Panc1 (cell line): ENCODE data around the gene KLF11. TPM values are rescaled to one million over a fixed set of nuclear protein-coding genes. Genes with fewer than 3 reads are reported as not detected.

Experiments used
- ATAC-seq: fragments of 200-7000 bp; cut with Tn5 transposase; 2 replicates; pipeline ENCODE4 v1.9.1; 2020; ENCODE audit warnings: mild to moderate bottlenecking, moderate library complexity
- BruUV-seq: library from RNA; stranded (reverse); fragments of 400-500 nt; replicated peaks from 2 replicates; lab custom pipeline; 2021; lab: Mats Ljungman, UMichigan
- CTCF ChIA-PET: fragments of 300-600 bp; sonication (Branson Sonifier 250); formaldehyde crosslinking; loops from one replicate; lab custom pipeline; 2022; ENCODE audit warnings: antibody characterized with exemption; lab: Charles Lee
- POLR2A ChIA-PET: fragments of 300-600 bp; sonication (Branson Sonifier 250); formaldehyde crosslinking; loops from one replicate; lab custom pipeline; 2022; ENCODE audit warnings: antibody characterized with exemption; lab: Charles Lee
- DNase-seq: peaks from one replicate; pipeline ENCODE4 v3.0.0-alpha.2; 2010; ENCODE audit warnings: low read depth, low spot score
- H3K27ac ChIP-seq: 2 replicates; pipeline ENCODE4 v1.5.1; 2011; ENCODE audit warnings: mild to moderate bottlenecking, low read length, inconsistent platforms
- H3K27me3 ChIP-seq: fragments of 200-500 bp; sonication (Bioruptor generic); 2 replicates; pipeline ENCODE4 v1.6.0; 2014; ENCODE audit warnings: low read length, inconsistent platforms; ENCODE audit not compliant: control insufficient read depth, insufficient read depth
- H3K36me3 ChIP-seq: fragments of 200-500 bp; sonication (Bioruptor generic); 2 replicates; pipeline ENCODE4 v1.5.1; 2014; ENCODE audit warnings: inconsistent platforms, mild to moderate bottlenecking, low read length, moderate library complexity; ENCODE audit not compliant: control insufficient read depth, insufficient read depth
- H3K4me1 ChIP-seq: 2 replicates; pipeline ENCODE4 v1.5.1; 2011; ENCODE audit warnings: inconsistent platforms, mild to moderate bottlenecking, low read length, moderate library complexity; ENCODE audit not compliant: control insufficient read depth, insufficient read depth
- H3K4me3 ChIP-seq, 2 experiments: 2 replicates each; pipeline ENCODE4 v1.5.1; 2011 to 2012; ENCODE audit warnings: low read depth in 2 of 2, low read length in 2 of 2, mild to moderate bottlenecking in 2 of 2, inconsistent platforms in 1 of 2, moderate library complexity in 1 of 2
- H3K9me3 ChIP-seq: fragments of 200-500 bp; sonication (Bioruptor generic); 2 replicates; pipeline ENCODE4 v1.5.1; 2014; ENCODE audit warnings: low read depth, mild to moderate bottlenecking, inconsistent platforms, low read length, moderate library complexity; ENCODE audit not compliant: control insufficient read depth, insufficient read depth
- CTCF ChIP-seq: fragments of 450-650 bp; IDR thresholded peaks from 2 replicates; pipeline ENCODE4 v1.5.1; 2017; ENCODE audit warnings: mild to moderate bottlenecking
- POLR2AphosphoS5 ChIP-seq: IDR thresholded peaks from 2 replicates; pipeline ENCODE4 v1.6.1; 2012; ENCODE audit warnings: mild to moderate bottlenecking, low read depth, low read length, moderate library complexity
- REST ChIP-seq, 2 experiments: IDR thresholded peaks; 2 replicates each; pipeline ENCODE4 v1.6.1; 2011 to 2012; ENCODE audit warnings: low read depth in 2 of 2, control low read depth in 1 of 2, low read length in 1 of 2, mild to moderate bottlenecking in 1 of 2, moderate library complexity in 1 of 2; ENCODE audit not compliant: insufficient read depth in 1 of 2
- SIN3A ChIP-seq: IDR thresholded peaks from 2 replicates; pipeline ENCODE4 v1.6.1; 2012; ENCODE audit warnings: low read depth, mild to moderate bottlenecking, low read length, moderate library complexity, borderline replicate concordance; ENCODE audit not compliant: insufficient read depth
- TCF7L2 ChIP-seq: IDR thresholded peaks from 2 replicates; pipeline ENCODE4 v1.6.1; 2011; ENCODE audit warnings: mild to moderate bottlenecking, low read depth, low read length, inconsistent platforms
- in situ Hi-C: cut with HindIII; loops from 2 replicates; pipeline ENCODE4 v1.10.0; 2016; ENCODE audit warnings: low sequenced_read_pairs, low pct_unique_long_range_greater_than_20kb
- intact Hi-C: fragments of 100-400 bp; cut with micrococcal nuclease; formaldehyde crosslinking; loops from one replicate; pipeline ENCODE4 v1.10.0; 2022; ENCODE audit not compliant: unreplicated experiment
- total RNA-seq: library from RNA; stranded (reverse); gene quantifications from one replicate; pipeline ENCODE4 v1.2.1, GENCODE V29; 2021; ENCODE audit not compliant: unreplicated experiment

Gene KLF11
- total RNA-seq, 1 experiment from 2014 or later, result 23.7 TPM

GRCh38 chr2:10086950-10087349 is 43.6 kb downstream of the KLF11 start:
- DNase-seq, result no peak
- no TSS peak for BruUV-seq
- intact Hi-C loops (no loop called here), in situ Hi-C loops (no loop called here)
- Histone ChIP-seq H3K36me3 (no peaks in the 10 kb centered on the region), H3K27ac (no peak overlapping the region), H3K27me3 (no peaks in the 10 kb centered on the region), H3K9me3 (no peaks in the 10 kb centered on the region), H3K4me3 (no peak overlapping the region), H3K4me1 (0 out of 2 replicates have a peak, but pooled peaks cover 5% of the 10 kb centered on the region)
- ChIA-PET CTCF (interaction anchor here (1.0 kb wide), 1 partner anchor 10 kb away, joined by 3 read pairs; no protein-coding TSS in a partner anchor), POLR2A (no interaction called here)
- no peak for TF ChIP-seq TCF7L2
- TF ChIP-seq SIN3A, result no peak
- no peak for TF ChIP-seq CTCF
- TF ChIP-seq POLR2AphosphoS5, result no peak
- no peak for TF ChIP-seq REST (IDR thresholded peaks at IDR 0.05; ENCODE audit: insufficient read depth in 1 of 2, low read depth in 2 of 2, low read length in 1 of 2)
- no peak for ATAC-seq

GRCh38 chr2:10087360-10087759 is 44.0 kb downstream of the KLF11 start:
- DNase-seq (no peak), ATAC-seq (no peak)
- intact Hi-C loops (no loop called here), in situ Hi-C loops (no loop called here)
- Histone ChIP-seq H3K36me3 (no peaks in the 10 kb centered on the region), H3K9me3 (no peaks in the 10 kb centered on the region), H3K4me1 (0 out of 2 replicates have a peak, but pooled peaks cover 5% of the 10 kb centered on the region), H3K27ac (no peak overlapping the region), H3K4me3 (no peak overlapping the region), H3K27me3 (no peaks in the 10 kb centered on the region)
- no peak for TF ChIP-seq POLR2AphosphoS5
- ChIA-PET POLR2A (no interaction called here), CTCF (interaction anchor here (1.0 kb wide), 1 partner anchor 10 kb away, joined by 3 read pairs; no protein-coding TSS in a partner anchor)
- BruUV-seq, result no TSS peak

- no peak for DNase-seq
- H3K36me3 ChIP-seq, result no peaks in the 10 kb centered on the region
- in situ Hi-C loops (no loop called here), intact Hi-C loops (no loop called here)
- CTCF ChIA-PET, result no interaction called here
- no peak overlapping the region for H3K27ac ChIP-seq
- no peak for TF ChIP-seq POLR2AphosphoS5
- no peak for TF ChIP-seq REST (IDR thresholded peaks at IDR 0.05; ENCODE audit: insufficient read depth in 1 of 2, low read depth in 2 of 2, low read length in 1 of 2)
- no peak for TF ChIP-seq TCF7L2
- no peak for TF ChIP-seq CTCF
- no peaks in the 10 kb centered on the region for H3K27me3 ChIP-seq
- no peak overlapping the region for H3K4me3 ChIP-seq
- BruUV-seq, result no TSS peak
- POLR2A ChIA-PET, result no interaction called here
- no peaks in the 10 kb centered on the region for H3K9me3 ChIP-seq
- ATAC-seq, result no peak
- 0 out of 2 replicates have a peak, but pooled peaks cover 3% of the 10 kb centered on the region for H3K4me1 ChIP-seq
Observed at GRCh38 chr2:10089565-10090190, 46.3 kb downstream of the KLF11 start.
